Measurements from ENCODE around the gene CNOT6L.

Gene CNOT6L

GRCh38 chr4:77854431-77855111 is 35.4 kb upstream of the CNOT6L start:
- H3K4me3 ChIP-seq (ENCODE audit: low read length), result no peak overlapping the region
- no peak for TF ChIP-seq CTCF (conservative IDR thresholded peaks at IDR 0.05; ENCODE audit: low read length)
- DNase-seq (ENCODE audit: low read depth), result no peak

- no peak overlapping the region for H3K4me3 ChIP-seq (ENCODE audit: low read length)
- no peak for DNase-seq (ENCODE audit: low read depth)
- no peak for TF ChIP-seq CTCF (conservative IDR thresholded peaks at IDR 0.05; ENCODE audit: low read length)
Measured at GRCh38 chr4:77852892-77853495, 33.8 kb upstream of the CNOT6L start.

GRCh38 chr4:77849278-77849965 is 30.3 kb upstream of the CNOT6L start:
- TF ChIP-seq CTCF (conservative IDR thresholded peaks at IDR 0.05; ENCODE audit: low read length), result no peak
- no peak overlapping the region for H3K4me3 ChIP-seq (ENCODE audit: low read length)
- no peak for DNase-seq (ENCODE audit: low read depth)

GRCh38 chr4:77848508-77848907 is 29.3 kb upstream of the CNOT6L start:
- TF ChIP-seq CTCF (conservative IDR thresholded peaks at IDR 0.05; ENCODE audit: low read length), result no peak

GRCh38 chr4:77845929-77846328 is 26.8 kb upstream of the CNOT6L start:
- no peak for DNase-seq (ENCODE audit: low read depth)
- no peak for TF ChIP-seq CTCF (conservative IDR thresholded peaks at IDR 0.05; ENCODE audit: low read length)
- no peak overlapping the region for H3K4me3 ChIP-seq (ENCODE audit: low read length)

More at GRCh38 chr4:77848508-77848907, 29.3 kb upstream of the CNOT6L start:
- no peak for DNase-seq (ENCODE audit: low read depth)
- H3K4me3 ChIP-seq (ENCODE audit: low read length), result no peak overlapping the region

- H3K4me3 ChIP-seq (ENCODE audit: low read length), result no peak overlapping the region
- no peak for DNase-seq (ENCODE audit: low read depth)
- TF ChIP-seq CTCF (conservative IDR thresholded peaks at IDR 0.05; ENCODE audit: low read length), result no peak
Measured at GRCh38 chr4:77845400-77845799, 26.2 kb upstream of the CNOT6L start.

GRCh38 chr4:77844363-77844762 is 25.2 kb upstream of the CNOT6L start:
- TF ChIP-seq CTCF (conservative IDR thresholded peaks at IDR 0.05; ENCODE audit: low read length), result no peak
- DNase-seq (ENCODE audit: low read depth), result no peak
- no peak overlapping the region for H3K4me3 ChIP-seq (ENCODE audit: low read length)

All from AG10803 (cell line).